A549 (cell line): Measurements from ENCODE around the gene MAST2. TPM values are rescaled to one million over a fixed set of nuclear protein-coding genes. Genes with fewer than 3 reads are reported as not detected.

ENCODE experiments used
- ATAC-seq, 2 experiments: fragments of 200-7000 bp in 1 of 2; fragments of >200 bp in 1 of 2; cut with Nextera tagmentation in 1 of 2; cut with Tn5 transposase in 1 of 2; 3 replicates each; pipeline versions ENCODE4 v1.8.0 to v1.9.1; 2018 to 2020; ENCODE audit warnings: mild to moderate bottlenecking in 1 of 2, moderate library complexity in 1 of 2
- CTCF ChIA-PET: fragments of 300-600 bp; sonication (Branson Sonifier 250); formaldehyde crosslinking; extraction: SDS; loops from one replicate; lab custom pipeline; 2021; ENCODE audit warnings: antibody characterized with exemption, inconsistent platforms; lab: Yijun Ruan, JAX
- POLR2A ChIA-PET: fragments of 350-600 bp; formaldehyde crosslinking; extraction: SDS; loops from one replicate; lab custom pipeline; 2021; ENCODE audit warnings: antibody characterized with exemption, inconsistent platforms; lab: Yijun Ruan, JAX
- DNase-seq, 2 experiments: peaks; one replicate each; pipeline versions ENCODE4 v3.0.0 to v3.0.0-alpha.2; 2011 to 2016; ENCODE audit warnings: low read depth in 1 of 2, low spot score in 1 of 2
- FAIRE-seq: peaks from 2 replicates; lab custom pipeline; 2011; peaks lifted over from hg19 to GRCh38; lab: Jason Lieb, UNC
- H3K27ac ChIP-seq, 2 experiments: fragments of >200 bp; sonication (Bioruptor Twin); formaldehyde crosslinking; 3 replicates each; pipeline ENCODE4 v1.5.1; 2016 to 2017
- H3K4me1 ChIP-seq: fragments of >200 bp; sonication (Bioruptor Twin); formaldehyde crosslinking; 3 replicates; pipeline ENCODE4 v1.6.1; 2016
- H3K4me2 ChIP-seq: fragments of >200 bp; sonication (Bioruptor Twin); formaldehyde crosslinking; 3 replicates; pipeline ENCODE4 v1.6.1; 2016
- H3K4me3 ChIP-seq: fragments of >200 bp; sonication (Bioruptor Twin); formaldehyde crosslinking; 3 replicates; pipeline ENCODE4 v1.5.1; 2016
- H3K9me3 ChIP-seq: fragments of >200 bp; sonication (Bioruptor Twin); formaldehyde crosslinking; 3 replicates; pipeline ENCODE4 v1.6.1; 2016
- CHD4 ChIP-seq: fragments of 200-600 bp; sonication (generic); IDR thresholded peaks from 2 replicates; pipeline ENCODE4 v1.6.1; 2016; ENCODE audit warnings: antibody characterized with exemption, mild to moderate bottlenecking, borderline replicate concordance
- CTCF ChIP-seq: fragments of >200 bp; sonication (Bioruptor Twin); formaldehyde crosslinking; IDR thresholded peaks from 3 replicates; pipeline ENCODE4 v1.5.1; 2016
- E2F6 ChIP-seq: IDR thresholded peaks from 2 replicates; pipeline ENCODE4 v1.6.1; 2012; ENCODE audit warnings: low read depth, borderline replicate concordance
- EHF ChIP-seq: fragments of 250-450 bp; sonication (Bioruptor Pico); IDR thresholded peaks from 2 replicates; pipeline ENCODE4 v1.5.0; 2020; ENCODE audit warnings: mild to moderate bottlenecking
- EP300 ChIP-seq, 2 experiments: fragments of >200 bp; sonication (Bioruptor Twin); formaldehyde crosslinking; IDR thresholded peaks; 2 replicates in 1 of 2; 3 replicates in 1 of 2; pipeline ENCODE4 v1.6.1; 2016 to 2017
- ESRRA ChIP-seq: fragments of 150-350 bp; IDR thresholded peaks from 2 replicates; pipeline ENCODE4 v1.6.1; 2014; ENCODE audit warnings: mild to moderate bottlenecking, low read length, borderline replicate concordance
- FOSB ChIP-seq: fragments of 250-450 bp; sonication (Bioruptor Pico); IDR thresholded peaks from 2 replicates; pipeline ENCODE4 v1.5.0; 2020; ENCODE audit warnings: mild to moderate bottlenecking, moderate library complexity
- GATA3 ChIP-seq: IDR thresholded peaks from 2 replicates; pipeline ENCODE4 v1.6.1; 2012; ENCODE audit warnings: borderline replicate concordance
- HOXA7 ChIP-seq: fragments of 250-450 bp; sonication (Bioruptor Pico); IDR thresholded peaks from 2 replicates; pipeline ENCODE4 v1.5.0; 2020; ENCODE audit warnings: mild to moderate bottlenecking, moderate library complexity
- HOXB5 ChIP-seq: fragments of 250-450 bp; sonication (Bioruptor Pico); IDR thresholded peaks from 2 replicates; pipeline ENCODE4 v1.5.0; 2020; ENCODE audit warnings: mild to moderate bottlenecking, moderate library complexity
- JUN ChIP-seq, 2 experiments: fragments of >200 bp; sonication (Bioruptor Twin); formaldehyde crosslinking; IDR thresholded peaks; 2 replicates in 1 of 2; 3 replicates in 1 of 2; pipeline ENCODE4 v1.6.1; 2016 to 2017
- MAX ChIP-seq: IDR thresholded peaks from 2 replicates; pipeline ENCODE4 v1.6.1; 2012
- MAZ ChIP-seq: fragments of 150-350 bp; IDR thresholded peaks from 2 replicates; pipeline ENCODE4 v1.6.1; 2014; ENCODE audit warnings: antibody characterized with exemption, low read depth, low read length, borderline replicate concordance
- MYC ChIP-seq: IDR thresholded peaks from 2 replicates; pipeline ENCODE4 v1.6.1; 2012; ENCODE audit warnings: mild to moderate bottlenecking, inconsistent platforms, low read length, improper control_type of control experiment, borderline replicate concordance
- NPAS2 ChIP-seq: fragments of 250-450 bp; sonication (Bioruptor Pico); IDR thresholded peaks from 2 replicates; pipeline ENCODE4 v1.8.0; 2022; ENCODE audit warnings: mild to moderate bottlenecking, moderate library complexity, borderline replicate concordance
- PHF8 ChIP-seq: fragments of 200-600 bp; sonication (generic); IDR thresholded peaks from 2 replicates; pipeline ENCODE4 v1.6.1; 2016; ENCODE audit warnings: low read depth, mild to moderate bottlenecking, antibody characterized with exemption, moderate library complexity, borderline replicate concordance
- RAD21 ChIP-seq, 2 experiments: fragments of >200 bp in 1 of 2; sonication (Bioruptor Twin) in 1 of 2; formaldehyde crosslinking in 1 of 2; IDR thresholded peaks in 1 of 2; conservative IDR thresholded peaks in 1 of 2; 2 replicates in 1 of 2; 3 replicates in 1 of 2; pipeline ENCODE4 v1.6.1; 2012 to 2018; ENCODE audit warnings: inconsistent platforms in 1 of 2
- RARB ChIP-seq: fragments of 250-450 bp; sonication (Bioruptor Pico); IDR thresholded peaks from 2 replicates; pipeline ENCODE4 v1.8.0; 2021; ENCODE audit warnings: mild to moderate bottlenecking, moderate library complexity
- RCOR1 ChIP-seq: fragments of 150-350 bp; IDR thresholded peaks from 2 replicates; pipeline ENCODE4 v1.6.1; 2014; ENCODE audit warnings: antibody characterized with exemption, low read length, low read depth
- REST ChIP-seq: fragments of 200-600 bp; sonication (generic); IDR thresholded peaks from 2 replicates; pipeline ENCODE4 v1.6.1; 2016; ENCODE audit warnings: antibody characterized with exemption, mild to moderate bottlenecking, moderate library complexity
- RFX5 ChIP-seq: fragments of 450-650 bp; IDR thresholded peaks from 2 replicates; pipeline ENCODE4 v1.7.1; 2014; ENCODE audit warnings: antibody characterized with exemption, mild to moderate bottlenecking, moderate library complexity
- SREBF2 ChIP-seq: fragments of 450-650 bp; IDR thresholded peaks from 2 replicates; pipeline ENCODE4 v1.6.1; 2014; ENCODE audit warnings: mild to moderate bottlenecking, moderate library complexity
- TP53 ChIP-seq: fragments of 250-450 bp; sonication (Bioruptor Pico); IDR thresholded peaks from 2 replicates; pipeline ENCODE4 v1.5.0; 2021; ENCODE audit warnings: mild to moderate bottlenecking, moderate library complexity
- ZFP36 ChIP-seq: fragments of 450-650 bp; IDR thresholded peaks from 2 replicates; pipeline ENCODE4 v1.6.1; 2014; ENCODE audit warnings: borderline replicate concordance; ENCODE audit not compliant: partially characterized antibody
- WGBS: methylation state at CpG from one replicate; pipeline ENCODE4 v1.1.6; 2017; ENCODE audit errors: missing lambda C conversion rate; 5-methylcytosine and 5-hydroxymethylcytosine counted together
- polyA plus RNA-seq, 4 experiments: library from polyadenylated mRNA; depleted of rRNA in 3 of 4; stranded (reverse); fragments of >200 nt; fragmentation: RNase III in 1 of 4; extraction: RNeasy Plus Mini Kit Qiagen cat#74134 plus additional on column Dnase treatment in 1 of 4; gene quantifications; 2 replicates in 3 of 4; 3 replicates in 1 of 4; pipeline ENCODE4 v1.2.3, GENCODE V29; 2011 to 2017

MAST2 gene
- polyA plus RNA-seq, 2 of the 4 experiments (the other 2 are of a cell fraction): 19.3 to 20.5 TPM

GRCh38 chr1:46027788-46028573, 224.6 kb downstream of the MAST2 start:
- ATAC-seq (no peak), DNase-seq (no peak), FAIRE-seq (no peak)
- H3K4me3 ChIP-seq: no peak overlapping the region
- no peak overlapping the region for H3K4me2 ChIP-seq
- POLR2A ChIA-PET: no interaction called here
- no peaks in the 10 kb centered on the region for H3K4me1 ChIP-seq
- H3K9me3 ChIP-seq: no peaks in the 10 kb centered on the region
- WGBS: 97% methylated on average over 7 of the region's 8 CpGs
- no peak overlapping the region for H3K27ac ChIP-seq
- CTCF ChIA-PET: interaction anchor here (1.4 kb wide), 1 partner anchor 18 kb away, joined by 5 read pairs; no protein-coding TSS in a partner anchor
- TF ChIP-seq MAX: no peak
- TF ChIP-seq ZFP36: no peak
- no peak for TF ChIP-seq HOXB5 (CRISPR knock-in tag)
- TF ChIP-seq EHF: no peak

- FAIRE-seq (no peak), ATAC-seq (no peak), DNase-seq (no peak)
- no peak for TF ChIP-seq HOXA7 (CRISPR knock-in tag)
- no peak for TF ChIP-seq NPAS2 (CRISPR knock-in tag)
- TF ChIP-seq JUN (IDR thresholded peaks at IDR 0.05): no peak
- TF ChIP-seq TP53 (CRISPR knock-in tag): no peak
- TF ChIP-seq RARB: no peak
- no peak for TF ChIP-seq FOSB (CRISPR knock-in tag)
- TF ChIP-seq PHF8: no peak
- TF ChIP-seq GATA3: no peak
- no peak for TF ChIP-seq ZFP36
- no peak for TF ChIP-seq CTCF
- TF ChIP-seq MAZ: no peak
- TF ChIP-seq SREBF2: no peak
- no peak for TF ChIP-seq RCOR1
- no peak for TF ChIP-seq EP300 (IDR thresholded peaks at IDR 0.05)
- TF ChIP-seq E2F6: no peak
- CTCF ChIA-PET: interaction anchor here (4.5 to 13.2 kb wide), 2 partner anchors 148 to 193 kb away, joined by 23 to 181 read pairs; partner anchors contain the start of genes P3R3URF and TSPAN1
- POLR2A ChIA-PET: interaction anchor here (0.6 kb wide), 2 partner anchors 64 to 280 kb away, joined by 3 read pairs; partner anchors contain the start of gene IPP
- no peak overlapping the region for H3K27ac ChIP-seq
- H3K4me2 ChIP-seq: no peak overlapping the region
- H3K4me1 ChIP-seq: no peaks in the 10 kb centered on the region
- WGBS: 99% methylated on average over 17 of the region's 18 CpGs
- H3K4me3 ChIP-seq: no peak overlapping the region
- H3K9me3 ChIP-seq: no peaks in the 10 kb centered on the region
Measured at GRCh38 chr1:46030074-46030870, 226.9 kb downstream of the MAST2 start.

- Histone ChIP-seq H3K9me3 (no peaks in the 10 kb centered on the region), H3K27ac (no peak overlapping the region), H3K4me3 (no peak overlapping the region), H3K4me1 (no peaks in the 10 kb centered on the region), H3K4me2 (no peak overlapping the region)
- DNase-seq (no peak), FAIRE-seq (no peak), ATAC-seq (no peak)
- ChIA-PET POLR2A (no interaction called here), CTCF (interaction anchor here (0.6 to 13.2 kb wide), 3 partner anchors 134 to 193 kb away, joined by 7 to 181 read pairs (median 23); partner anchors contain the start of genes P3R3URF and TSPAN1)
- WGBS: 96% methylated on average over 18 of the region's 26 CpGs
- TF ChIP-seq EP300 (IDR thresholded peaks at IDR 0.05) (no peak), RAD21 (conservative IDR thresholded peaks at IDR 0.05 in 1 of 2, IDR thresholded peaks at IDR 0.05 in 1 of 2) (no peak), CHD4 (no peak), REST (no peak), MYC (no peak), RFX5 (no peak), ESRRA (no peak)
Measured at GRCh38 chr1:46030876-46031660, 227.7 kb downstream of the MAST2 start.
